SU-DHL-6 (cell line): ENCODE results near the gene CDC6.

Source experiments
- H2AFZ ChIP-seq: fragments of 200-600 bp; sonication (generic); 2 replicates; pipeline ENCODE4 v1.6.1; 2014; ENCODE audit warnings: low read depth, mild to moderate bottlenecking, moderate library complexity, mixed read lengths, antibody characterized with exemption, low read length; ENCODE audit not compliant: severe bottlenecking
- H3F3A ChIP-seq: fragments of 200-600 bp; shearing (Covaris generic); 2 replicates; pipeline ENCODE4 v1.6.0; 2016; ENCODE audit warnings: antibody characterized with exemption, mild to moderate bottlenecking; ENCODE audit not compliant: insufficient read depth
- H3K27ac ChIP-seq: fragments of 200-600 bp; sonication (generic); 2 replicates; pipeline ENCODE4 v1.5.1; 2016; ENCODE audit warnings: low read depth, mild to moderate bottlenecking, low read length, moderate library complexity, mixed read lengths
- H3K27me3 ChIP-seq: fragments of 200-600 bp; sonication (generic), shearing (Covaris generic); 2 replicates; pipeline ENCODE4 v1.6.0; 2014; ENCODE audit warnings: mild to moderate bottlenecking, low read length
- H3K36me3 ChIP-seq: fragments of 200-600 bp; sonication (generic); 2 replicates; pipeline ENCODE4 v1.6.1; 2014; ENCODE audit warnings: mild to moderate bottlenecking, low read length, mixed read lengths
- H3K4me2 ChIP-seq: fragments of 300-600, 200-600 bp; shearing (Covaris generic), sonication (generic); 2 replicates; pipeline ENCODE4 v1.6.0; 2014; ENCODE audit warnings: low read length, low read depth, mild to moderate bottlenecking; ENCODE audit not compliant: poor library complexity, severe bottlenecking
- H3K4me3 ChIP-seq: fragments of 200-600 bp; sonication (generic); 2 replicates; pipeline ENCODE4 v1.5.1; 2014; ENCODE audit warnings: antibody characterized with exemption, low read length, mild to moderate bottlenecking, mixed read lengths; ENCODE audit not compliant: insufficient read depth, poor library complexity, severe bottlenecking
- H3K79me2 ChIP-seq: fragments of 200-600 bp; sonication (generic); 2 replicates; pipeline ENCODE4 v1.6.1; 2014; ENCODE audit warnings: mild to moderate bottlenecking, low read length, moderate library complexity; ENCODE audit not compliant: insufficient read depth
- H3K9ac ChIP-seq: fragments of 200-600 bp; sonication (generic); 2 replicates; pipeline ENCODE4 v1.7.0; 2014; ENCODE audit warnings: mild to moderate bottlenecking, low read length
- H3K9me2 ChIP-seq: fragments of 200-600 bp; sonication (generic); replicated peaks from 2 replicates; pipeline ENCODE4 v1.6.1; 2014; ENCODE audit warnings: low read length; ENCODE audit not compliant: insufficient read depth
- H3K9me3 ChIP-seq: fragments of 200-600 bp; sonication (generic); 2 replicates; pipeline ENCODE4 v1.6.1; 2014; ENCODE audit warnings: low read length, mixed read lengths; ENCODE audit not compliant: insufficient read depth
- H4K20me1 ChIP-seq: fragments of 200-600 bp; sonication (generic); 2 replicates; pipeline ENCODE4 v1.6.1; 2014; ENCODE audit warnings: low read depth, mild to moderate bottlenecking, antibody characterized with exemption, low read length, moderate library complexity, mixed read lengths
- CTCF ChIP-seq: fragments of 200-600 bp; sonication (generic); IDR thresholded peaks from one replicate; pipeline ENCODE4 v1.5.1; 2017; ENCODE audit warnings: antibody characterized with exemption, mild to moderate bottlenecking, low read length, moderate library complexity; ENCODE audit not compliant: insufficient read depth, poor library complexity, severe bottlenecking
- EZH2phosphoT487 ChIP-seq: fragments of 200-600 bp; sonication (generic), shearing (Covaris generic); conservative IDR thresholded peaks from 2 replicates; pipeline ENCODE4 v1.6.1; 2018; ENCODE audit warnings: mild to moderate bottlenecking, antibody characterized with exemption, low read length, moderate library complexity, mixed read lengths

CDC6 gene

GRCh38 chr17:40306395-40306794, 18.7 kb downstream of the CDC6 start:
- TF ChIP-seq EZH2phosphoT487 (no peak), CTCF (no peak)
- H3K9me3 ChIP-seq, result no peaks in the 10 kb centered on the region
- H3K79me2 ChIP-seq, result no peaks in the 10 kb centered on the region
- no peak overlapping the region for H2AFZ ChIP-seq
- no peak overlapping the region for H3K9ac ChIP-seq
- no peak overlapping the region for H3K27ac ChIP-seq
- H3K4me3 ChIP-seq, result no peak overlapping the region
- peaks cover 10% of the 10 kb centered on the region; the same call in 1 of the 2 replicates for H3F3A ChIP-seq
- H3K36me3 ChIP-seq, result peaks cover 17% of the 10 kb centered on the region
- no peak overlapping the region for H3K4me2 ChIP-seq
- H3K27me3 ChIP-seq, result no peaks in the 10 kb centered on the region
- no peaks in the 10 kb centered on the region for H3K9me2 ChIP-seq
- peaks cover 7% of the 10 kb centered on the region; the same call in 1 of the 2 replicates for H4K20me1 ChIP-seq

- no peak for TF ChIP-seq EZH2phosphoT487
- no peak for TF ChIP-seq CTCF
- Histone ChIP-seq H3K9me2 (no peaks in the 10 kb centered on the region), H3K36me3 (peaks cover 9% of the 10 kb centered on the region), H2AFZ (no peak overlapping the region), H3K9me3 (no peaks in the 10 kb centered on the region), H3K4me3 (no peak overlapping the region), H3K27me3 (no peaks in the 10 kb centered on the region), H3K79me2 (no peaks in the 10 kb centered on the region), H3K27ac (no peak overlapping the region), H3F3A (peaks cover 5% of the 10 kb centered on the region; the same call in 1 of the 2 replicates), H3K4me2 (no peak overlapping the region), H4K20me1 (peaks cover 7% of the 10 kb centered on the region; the same call in 1 of the 2 replicates), H3K9ac (no peak overlapping the region)
Measured at GRCh38 chr17:40307001-40307730, 19.5 kb downstream of the CDC6 start.

- no peak overlapping the region for H3K9ac ChIP-seq
- no peak overlapping the region for H3K4me2 ChIP-seq
- no peak overlapping the region for H3K4me3 ChIP-seq
- H3K9me2 ChIP-seq, result no peaks in the 10 kb centered on the region
- H3K36me3 ChIP-seq, result peaks cover 4% of the 10 kb centered on the region; the same call in 1 of the 2 replicates
- no peak overlapping the region for H2AFZ ChIP-seq
- no peaks in the 10 kb centered on the region for H3K79me2 ChIP-seq
- H4K20me1 ChIP-seq, result peaks cover 7% of the 10 kb centered on the region; the same call in 1 of the 2 replicates
- H3F3A ChIP-seq, result no peaks in the 10 kb centered on the region
- no peaks in the 10 kb centered on the region for H3K27me3 ChIP-seq
- TF ChIP-seq CTCF, result no peak
- no peak for TF ChIP-seq EZH2phosphoT487
- no peak overlapping the region for H3K27ac ChIP-seq
- H3K9me3 ChIP-seq, result no peaks in the 10 kb centered on the region
Measured at GRCh38 chr17:40307740-40308239, 20.1 kb downstream of the CDC6 start.
